ENCODE measurements around the gene ZNF664.

DNA sequence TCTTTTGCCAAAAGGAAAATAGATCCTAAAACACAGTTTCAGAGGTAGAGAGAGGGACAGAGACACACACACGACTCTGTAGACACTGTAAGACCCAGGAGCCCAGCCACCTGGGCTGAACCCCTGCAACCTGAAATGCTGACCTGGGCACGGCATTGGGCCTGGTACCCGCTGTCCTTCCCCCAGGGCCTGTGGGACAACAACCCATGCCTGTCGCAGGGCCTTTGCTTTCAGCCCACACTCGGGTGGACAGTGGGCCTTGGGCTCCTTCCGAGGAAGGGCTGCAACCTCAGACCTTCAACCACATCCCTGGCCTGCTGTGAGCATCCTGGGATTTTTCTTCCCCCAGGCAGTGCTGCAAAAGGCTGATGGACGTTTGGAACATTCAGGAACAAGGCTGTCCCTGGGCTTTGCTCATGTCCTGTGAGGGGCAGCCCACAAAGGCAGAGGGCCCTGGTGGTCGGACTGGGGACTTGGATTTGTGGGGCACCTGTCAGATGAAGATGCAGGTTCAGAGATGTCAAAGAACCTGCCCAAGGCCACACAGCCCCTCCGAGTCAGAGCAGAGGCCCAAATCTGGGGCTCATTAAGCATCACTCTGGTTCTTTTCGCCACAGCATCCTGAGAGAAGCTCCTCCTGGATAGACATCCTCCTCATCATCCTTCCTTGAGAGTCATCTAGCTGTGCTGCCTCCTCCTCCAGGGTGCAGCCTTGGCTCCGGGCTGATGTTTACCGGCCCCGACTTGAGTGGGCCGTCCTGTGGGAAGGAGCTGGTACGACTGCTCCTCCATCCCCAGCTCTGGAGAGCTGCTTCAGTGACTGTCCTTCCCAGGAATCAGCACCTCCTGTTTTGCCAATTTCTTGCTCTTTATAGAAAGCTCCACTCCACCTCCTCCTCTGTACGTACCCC lies 33.0 kb upstream of the ZNF664 start:
- TF ChIP-seq, protein P1, sequence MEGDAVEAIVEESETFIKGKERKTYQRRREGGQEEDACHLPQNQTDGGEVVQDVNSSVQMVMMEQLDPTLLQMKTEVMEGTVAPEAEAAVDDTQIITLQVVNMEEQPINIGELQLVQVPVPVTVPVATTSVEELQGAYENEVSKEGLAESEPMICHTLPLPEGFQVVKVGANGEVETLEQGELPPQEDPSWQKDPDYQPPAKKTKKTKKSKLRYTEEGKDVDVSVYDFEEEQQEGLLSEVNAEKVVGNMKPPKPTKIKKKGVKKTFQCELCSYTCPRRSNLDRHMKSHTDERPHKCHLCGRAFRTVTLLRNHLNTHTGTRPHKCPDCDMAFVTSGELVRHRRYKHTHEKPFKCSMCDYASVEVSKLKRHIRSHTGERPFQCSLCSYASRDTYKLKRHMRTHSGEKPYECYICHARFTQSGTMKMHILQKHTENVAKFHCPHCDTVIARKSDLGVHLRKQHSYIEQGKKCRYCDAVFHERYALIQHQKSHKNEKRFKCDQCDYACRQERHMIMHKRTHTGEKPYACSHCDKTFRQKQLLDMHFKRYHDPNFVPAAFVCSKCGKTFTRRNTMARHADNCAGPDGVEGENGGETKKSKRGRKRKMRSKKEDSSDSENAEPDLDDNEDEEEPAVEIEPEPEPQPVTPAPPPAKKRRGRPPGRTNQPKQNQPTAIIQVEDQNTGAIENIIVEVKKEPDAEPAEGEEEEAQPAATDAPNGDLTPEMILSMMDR (IDR thresholded peaks at IDR 0.05) = no peak
- no peak for TF ChIP-seq EP300 (IDR thresholded peaks at IDR 0.05)

Data from tibial nerve (tissue), 4 donors.